GM19351 (cell line): ENCODE results near the gene CHL1.

Source experiments
- ATAC-seq: cut with Tn5 transposase; IDR thresholded peaks from one replicate; pipeline ENCODE4 v1.9.1; 2021; ENCODE audit warnings: mild to moderate bottlenecking, moderate library complexity; ENCODE audit not compliant: unreplicated experiment

The CHL1 gene

GRCh38 chr3:196311-197148 is at the start of gene CHL1:
CHL1 (plus strand) TSS chr3:196763; CDS start chr3:319777, 123,014 bp downstream.
- no peak for ATAC-seq

GRCh38 chr3:151614-152189 is 44.9 kb upstream of the CHL1 start:
- ATAC-seq, result no peak

GRCh38 chr3:159974-160373 is 36.6 kb upstream of the CHL1 start:
- no peak for ATAC-seq

- no peak for ATAC-seq
Observed at GRCh38 chr3:166071-166470, 30.5 kb upstream of the CHL1 start.

- ATAC-seq, result no peak
Observed at GRCh38 chr3:166799-167198, 29.8 kb upstream of the CHL1 start.

GRCh38 chr3:173886-174285 is 22.7 kb upstream of the CHL1 start:
- peak; percentile 85 for ATAC-seq

- ATAC-seq, result no peak
Observed at GRCh38 chr3:184976-185375, 11.6 kb upstream of the CHL1 start.

- peak; percentile 77 for ATAC-seq
Observed at GRCh38 chr3:192215-192929, 4.2 kb upstream of the CHL1 start.

- no peak for ATAC-seq
Observed at GRCh38 chr3:194001-194400, 2.6 kb upstream of the CHL1 start.

- ATAC-seq, result no peak
Observed at GRCh38 chr3:194421-194820, 2.1 kb upstream of the CHL1 start.

GRCh38 chr3:195666-196065 is 897 bp upstream of the CHL1 start:
- ATAC-seq, result no peak

GRCh38 chr3:197149-197827 is 725 bp downstream of the CHL1 start:
- ATAC-seq, result peak; percentile 34

- ATAC-seq, result peak; percentile 40
Observed at GRCh38 chr3:197828-198491, 1.4 kb downstream of the CHL1 start.

GRCh38 chr3:199835-200234 is 3.3 kb downstream of the CHL1 start:
- ATAC-seq, result no peak

GRCh38 chr3:200758-201325 is 4.3 kb downstream of the CHL1 start:
- no peak for ATAC-seq

- ATAC-seq, result no peak
Observed at GRCh38 chr3:204102-204501, 7.5 kb downstream of the CHL1 start.

- ATAC-seq, result no peak
Observed at GRCh38 chr3:207973-208372, 11.4 kb downstream of the CHL1 start.

GRCh38 chr3:210669-211068 is 14.1 kb downstream of the CHL1 start:
- ATAC-seq, result no peak

- peak; percentile 95 for ATAC-seq
Observed at GRCh38 chr3:212432-212831, 15.9 kb downstream of the CHL1 start.

GRCh38 chr3:217099-217813 is 20.7 kb downstream of the CHL1 start:
- no peak for ATAC-seq
